HUDEP-2 (cell line): ENCODE measurements around the gene KDR.

Experiments
- DNase-seq, 76 experiments: peaks; one replicate each; lab custom pipeline; 2025; ENCODE audit not compliant: unreplicated experiment in 76 of 76; lab: John Stamatoyannopoulos, UW

The KDR gene

DNA sequence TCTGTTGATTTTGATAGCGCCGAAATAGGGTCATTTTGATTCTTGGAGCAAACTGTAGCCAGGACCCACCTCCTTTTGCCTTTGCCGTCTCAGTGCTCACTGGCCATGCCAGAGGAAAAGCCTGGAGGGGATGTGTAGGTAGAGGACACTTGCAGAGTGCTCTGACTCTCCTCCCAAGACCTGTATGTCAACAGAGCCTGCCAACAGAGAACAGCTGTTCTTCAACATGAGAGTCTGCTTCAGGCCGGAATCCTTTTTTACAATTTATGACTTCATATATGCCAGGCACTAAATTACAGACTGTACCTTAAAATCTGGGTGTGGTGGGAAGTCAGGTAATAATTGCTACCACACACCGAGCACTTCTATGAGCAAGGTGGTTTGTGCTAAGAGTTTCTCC, 94.2 kb downstream of the KDR start:
- DNase-seq, result no peak

DNA sequence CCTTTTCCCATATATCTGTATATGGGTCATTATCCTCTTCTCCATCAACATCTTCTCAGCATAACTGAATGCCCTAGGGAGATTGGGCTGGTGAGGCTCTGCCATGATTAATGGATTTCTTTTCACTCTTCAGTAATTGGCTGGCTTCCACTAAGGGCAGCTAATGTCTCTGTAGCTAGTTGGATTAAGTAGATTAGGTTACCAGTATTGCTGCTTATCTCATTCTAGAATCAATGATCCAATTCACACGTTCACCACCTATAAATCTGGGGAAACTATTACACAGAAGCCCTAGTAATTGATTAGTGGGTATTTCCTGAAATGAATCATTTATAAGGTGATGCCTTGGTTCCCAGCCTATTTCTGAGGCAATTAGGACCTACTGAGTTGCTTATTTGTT, 94.8 kb downstream of the KDR start:
- no peak for DNase-seq

DNA sequence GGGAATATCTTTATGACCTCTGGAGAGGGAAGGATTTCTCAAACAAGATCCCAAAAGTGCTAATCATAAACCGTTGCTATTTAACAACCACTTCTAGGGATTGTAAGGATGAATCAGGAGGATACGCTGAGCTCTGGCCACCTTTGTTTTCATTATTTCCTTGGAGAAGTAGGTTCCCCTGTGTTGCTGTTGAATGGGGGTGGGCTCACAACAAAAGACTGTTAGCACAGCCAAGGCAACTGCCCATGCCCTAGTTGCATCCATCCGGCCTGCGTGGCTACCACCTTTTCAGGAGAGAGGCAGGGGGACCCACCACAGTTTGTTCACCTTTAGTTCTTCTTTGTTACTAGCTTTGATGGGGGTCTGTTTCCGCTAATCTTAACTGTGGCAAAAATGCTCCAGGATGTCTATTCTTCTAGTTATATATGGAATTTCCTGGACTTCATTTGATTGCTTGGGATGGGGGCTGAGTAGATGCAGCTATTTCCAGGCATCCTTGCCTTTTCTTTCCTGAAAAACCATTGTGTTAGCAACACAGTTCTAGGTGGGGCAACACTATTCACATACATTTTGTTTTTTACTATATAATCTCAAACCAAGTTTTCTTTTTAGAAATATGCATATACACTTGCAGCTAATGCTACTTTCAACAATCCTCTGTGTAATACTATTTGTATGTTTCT, 95.4 kb downstream of the KDR start:
- DNase-seq, result no peak

DNA sequence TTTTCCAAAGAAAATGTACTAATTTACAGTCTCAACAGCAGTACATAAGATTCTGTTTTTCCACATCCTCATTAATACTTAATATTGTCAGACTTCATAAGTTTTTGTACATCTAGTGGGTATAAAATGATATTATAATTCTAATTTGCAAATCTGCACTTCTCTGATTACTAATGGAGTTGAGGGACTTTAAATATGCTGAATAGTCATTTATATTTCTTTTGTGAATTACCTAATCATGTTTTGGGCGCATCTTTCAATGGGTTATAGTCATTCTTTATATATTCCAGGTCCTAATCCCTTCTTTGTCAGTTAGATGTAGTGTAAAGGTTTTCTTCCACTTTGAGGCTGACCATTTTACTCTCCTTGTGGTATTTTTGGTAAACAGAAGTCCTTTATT, 96.1 kb downstream of the KDR start:
- no peak for DNase-seq
